Colonic mucosa (tissue), 4 donors: ENCODE results near the gene FARP1. TPM values are rescaled to one million over a fixed set of nuclear protein-coding genes. Genes with fewer than 3 reads are reported as not detected.
A peak's percentile ranks its signal among the peaks of the same experiment; 100 is the strongest.

Experiments
- DNase-seq: peaks from one replicate; pipeline ENCODE4 v3.0.0-alpha.2; 2020
- H3K27ac ChIP-seq: fragments of 200-600 bp; one replicate; pipeline ENCODE4 v1.8.0; 2021
- H3K27me3 ChIP-seq: fragments of 200-600 bp; one replicate; pipeline ENCODE4 v1.8.0; 2021
- H3K36me3 ChIP-seq: fragments of 200-600 bp; one replicate; pipeline ENCODE4 v1.8.0; 2021
- H3K4me1 ChIP-seq: fragments of 200-600 bp; one replicate; pipeline ENCODE4 v1.8.0; 2021; ENCODE audit warnings: mild to moderate bottlenecking
- H3K4me3 ChIP-seq: fragments of 200-600 bp; one replicate; pipeline ENCODE4 v1.8.0; 2021
- H3K9ac ChIP-seq, 2 donors: one replicate each; pipeline ENCODE4 v1.7.0; 2013; ENCODE audit warnings: control low read depth in 2 of 2, low read depth in 2 of 2, low read length in 2 of 2
- H3K9me3 ChIP-seq: fragments of 200-600 bp; one replicate; pipeline ENCODE4 v1.8.0; 2021
- CTCF ChIP-seq: fragments of 200-600 bp; IDR thresholded peaks from one replicate; pipeline ENCODE4 v1.8.0; 2022; ENCODE audit warnings: antibody characterized with exemption, mild to moderate bottlenecking
- intact Hi-C: fragments of 100-400 bp; cut with DNase I; formaldehyde crosslinking; loops from one replicate; pipeline ENCODE4 v1.14.1; 2022
- total RNA-seq, 2 donors: library from RNA; stranded (reverse); fragmentation: NEBNext Ultra II Directional in 1 of 2; extraction: Animal tissue kit (Norgen Biotek cat#: 25700) in 1 of 2; gene quantifications; one replicate each; pipeline ENCODE4 v1.2.1, GENCODE V29; 2021
- donor health status: healthy.
- donor health status: DM: no; HTN: no; CAD: no.
- donor health status: DM: no; HTN: no; CAD: no.

FARP1 gene
- total RNA-seq, 2 donors from 2014 or later, result 39.1 to 53.5 TPM

GRCh38 chr13:98347756-98348155, 204.9 kb downstream of the FARP1 start:
- Histone ChIP-seq H3K36me3 (no peaks in the 10 kb centered on the region), H3K27ac (no peak overlapping the region), H3K27me3 (no peaks in the 10 kb centered on the region), H3K9me3 (no peaks in the 10 kb centered on the region), H3K4me1 (no peaks in the 10 kb centered on the region), H3K9ac (no peak overlapping the region), H3K4me3 (no peak overlapping the region)
- no peak for DNase-seq
- intact Hi-C loops, result no loop called here
- TF ChIP-seq CTCF, result no peak

- H3K9ac ChIP-seq, result no peak overlapping the region
- no peak overlapping the region for H3K27ac ChIP-seq
- no peaks in the 10 kb centered on the region for H3K36me3 ChIP-seq
- TF ChIP-seq CTCF, result no peak
- no peak overlapping the region for H3K4me3 ChIP-seq
- no peaks in the 10 kb centered on the region for H3K27me3 ChIP-seq
- intact Hi-C loops, result no loop called here
- H3K4me1 ChIP-seq, result no peaks in the 10 kb centered on the region
- DNase-seq, result no peak
- no peaks in the 10 kb centered on the region for H3K9me3 ChIP-seq
Observed at GRCh38 chr13:98348466-98349200, 205.7 kb downstream of the FARP1 start.

- Histone ChIP-seq H3K27ac (no peak overlapping the region), H3K4me3 (no peak overlapping the region), H3K9me3 (no peaks in the 10 kb centered on the region), H3K9ac (no peak overlapping the region), H3K36me3 (no peaks in the 10 kb centered on the region), H3K4me1 (no peaks in the 10 kb centered on the region), H3K27me3 (no peaks in the 10 kb centered on the region)
- intact Hi-C loops, result no loop called here
- TF ChIP-seq CTCF, result no peak
- no peak for DNase-seq
Observed at GRCh38 chr13:98349731-98350305, 206.9 kb downstream of the FARP1 start.

GRCh38 chr13:98350746-98351330, 207.9 kb downstream of the FARP1 start:
- no peak for TF ChIP-seq CTCF
- intact Hi-C loops, result no loop called here
- Histone ChIP-seq H3K36me3 (no peaks in the 10 kb centered on the region), H3K27ac (no peak overlapping the region), H3K4me3 (no peak overlapping the region), H3K27me3 (no peaks in the 10 kb centered on the region), H3K9me3 (no peaks in the 10 kb centered on the region), H3K4me1 (no peaks in the 10 kb centered on the region), H3K9ac (no peak overlapping the region)
- peak; percentile 19 for DNase-seq

GRCh38 chr13:98351636-98352035, 208.7 kb downstream of the FARP1 start:
- H3K36me3 ChIP-seq, result no peaks in the 10 kb centered on the region
- H3K9ac ChIP-seq, result no peak overlapping the region
- H3K4me3 ChIP-seq, result no peak overlapping the region

More at GRCh38 chr13:98351636-98352035, 208.7 kb downstream of the FARP1 start:
- H3K9me3 ChIP-seq, result no peaks in the 10 kb centered on the region
- DNase-seq, result no peak
- H3K27ac ChIP-seq, result no peak overlapping the region
- H3K27me3 ChIP-seq, result no peaks in the 10 kb centered on the region
- intact Hi-C loops, result no loop called here
- H3K4me1 ChIP-seq, result no peaks in the 10 kb centered on the region
- no peak for TF ChIP-seq CTCF
